HUDEP-2 (cell line): ENCODE results near the gene ALK.

Source experiments
- DNase-seq, 76 experiments: peaks; one replicate each; lab custom pipeline; 2025; ENCODE audit not compliant: unreplicated experiment in 76 of 76; lab: John Stamatoyannopoulos, UW

Gene ALK

GRCh38 chr2:29191817-29192216 is 729.6 kb downstream of the ALK start:
- no peak for DNase-seq

- peak in 1 of 76 experiments; percentile 1 for DNase-seq
These were observed 732.3 kb downstream of the ALK start for GRCh38 chr2:29189052-29189451.

GRCh38 chr2:29187926-29188325 is 733.5 kb downstream of the ALK start:
- no peak for DNase-seq

- no peak for DNase-seq
These were observed 734.6 kb downstream of the ALK start for GRCh38 chr2:29186817-29187216.

- DNase-seq = no peak
These were observed 736.9 kb downstream of the ALK start for GRCh38 chr2:29184531-29184930.

- DNase-seq = no peak
These were observed 738.5 kb downstream of the ALK start for GRCh38 chr2:29182920-29183319.

GRCh38 chr2:29182334-29182733 is 739.1 kb downstream of the ALK start:
- DNase-seq = no peak

GRCh38 chr2:29175338-29175737 is 746.0 kb downstream of the ALK start:
- DNase-seq = no peak

GRCh38 chr2:29174937-29175336 is 746.4 kb downstream of the ALK start:
- no peak for DNase-seq

- DNase-seq = no peak
These were observed 754.9 kb downstream of the ALK start for GRCh38 chr2:29166242-29167039.

GRCh38 chr2:29165362-29166241 is 755.8 kb downstream of the ALK start:
- no peak for DNase-seq

GRCh38 chr2:29164091-29164846 is 757.1 kb downstream of the ALK start:
- DNase-seq = no peak

- DNase-seq = no peak
These were observed 759.0 kb downstream of the ALK start for GRCh38 chr2:29162204-29162928.

- DNase-seq = no peak
These were observed 761.2 kb downstream of the ALK start for GRCh38 chr2:29160184-29160583.

- DNase-seq = no peak
These were observed 762.3 kb downstream of the ALK start for GRCh38 chr2:29159125-29159524.

GRCh38 chr2:29157131-29157530 is 764.3 kb downstream of the ALK start:
- no peak for DNase-seq

GRCh38 chr2:29155578-29155977 is 765.8 kb downstream of the ALK start:
- no peak for DNase-seq

- DNase-seq = no peak
These were observed 766.8 kb downstream of the ALK start for GRCh38 chr2:29154610-29155009.

GRCh38 chr2:29147963-29148362 is 773.4 kb downstream of the ALK start:
- DNase-seq = no peak

GRCh38 chr2:29146197-29146596 is 775.2 kb downstream of the ALK start:
- DNase-seq = no peak
